Mesothelial cell of epicardium (in vitro differentiated cells): ENCODE results near the gene TEX26. TPM values are rescaled to one million over a fixed set of nuclear protein-coding genes. Genes with fewer than 3 reads are reported as not detected.
A peak's percentile ranks its signal among the peaks of the same experiment; 100 is the strongest.

Source experiments
- DNase-seq, 2 experiments: peaks; one replicate each; pipeline ENCODE4 v3.0.0; 2021; ENCODE audit warnings: low spot score in 2 of 2; ENCODE audit not compliant: unreplicated experiment in 2 of 2
- H3K27ac Mint-ChIP-seq: 2 replicates; pipeline ENCODE4 v1.8.0; 2021; ENCODE audit warnings: mixed read lengths
- H3K27me3 Mint-ChIP-seq: 2 replicates; pipeline ENCODE4 v1.8.0; 2021; ENCODE audit warnings: low read depth, mixed read lengths
- H3K36me3 Mint-ChIP-seq: 2 replicates; pipeline ENCODE4 v1.8.0; 2021; ENCODE audit warnings: mixed read lengths
- H3K4me1 Mint-ChIP-seq: 2 replicates; pipeline ENCODE4 v1.8.0; 2021; ENCODE audit warnings: mixed read lengths
- H3K4me3 Mint-ChIP-seq: 2 replicates; pipeline ENCODE4 v1.8.0; 2021; ENCODE audit warnings: mild to moderate bottlenecking, moderate library complexity, mixed read lengths
- H3K9me3 Mint-ChIP-seq: 2 replicates; pipeline ENCODE4 v1.8.0; 2021; ENCODE audit warnings: mixed read lengths
- CTCF ChIP-seq: fragments of 200-600 bp; sonication (generic); IDR thresholded peaks from one replicate; pipeline ENCODE4 v1.5.0; 2021; ENCODE audit warnings: antibody characterized with exemption; ENCODE audit not compliant: unreplicated experiment
- total RNA-seq: library from RNA; stranded (reverse); gene quantifications from 3 replicates; pipeline ENCODE4 v1.2.1, GENCODE V29; 2021

Gene TEX26
- total RNA-seq, 1 donor from 2014 or later = not detected

GRCh38 chr13:31012655-31013024 is 80.2 kb downstream of the TEX26 start:
- peak overlapping the region; percentile 22 for H3K27ac Mint-ChIP-seq
- no peak for DNase-seq
- H3K27me3 Mint-ChIP-seq = no peaks in the 10 kb centered on the region
- peaks cover 39% of the 10 kb centered on the region for H3K4me1 Mint-ChIP-seq
- H3K9me3 Mint-ChIP-seq = peaks cover 6% of the 10 kb centered on the region
- no peak overlapping the region for H3K4me3 Mint-ChIP-seq
- peak; percentile 23 for TF ChIP-seq CTCF
- H3K36me3 Mint-ChIP-seq = no peaks in the 10 kb centered on the region

- H3K4me3 Mint-ChIP-seq = no peak overlapping the region
Observed at GRCh38 chr13:31014456-31014855, 82.0 kb downstream of the TEX26 start.

GRCh38 chr13:31015199-31015598 is 82.7 kb downstream of the TEX26 start:
- Mint-ChIP-seq H3K27me3 (no peaks in the 10 kb centered on the region), H3K4me3 (no peak overlapping the region), H3K4me1 (peaks cover 39% of the 10 kb centered on the region), H3K9me3 (peaks cover 12% of the 10 kb centered on the region), H3K36me3 (peaks cover 2% of the 10 kb centered on the region), H3K27ac (peak overlapping the region; percentile 21)
- no peak for TF ChIP-seq CTCF
- no peak for DNase-seq

More at GRCh38 chr13:31014456-31014855, 82.0 kb downstream of the TEX26 start:
- no peak for DNase-seq
- peaks cover 12% of the 10 kb centered on the region for H3K9me3 Mint-ChIP-seq
- no peak for TF ChIP-seq CTCF
- H3K27ac Mint-ChIP-seq = peak overlapping the region; percentile 79
- peaks cover 39% of the 10 kb centered on the region for H3K4me1 Mint-ChIP-seq
- no peaks in the 10 kb centered on the region for H3K27me3 Mint-ChIP-seq
- peaks cover 2% of the 10 kb centered on the region for H3K36me3 Mint-ChIP-seq

- H3K4me1 Mint-ChIP-seq = peaks cover 41% of the 10 kb centered on the region
- peaks cover 2% of the 10 kb centered on the region for H3K36me3 Mint-ChIP-seq
- no peak for TF ChIP-seq CTCF
- H3K27me3 Mint-ChIP-seq = no peaks in the 10 kb centered on the region
- no peak overlapping the region for H3K4me3 Mint-ChIP-seq
- H3K27ac Mint-ChIP-seq = no peak overlapping the region
- DNase-seq = no peak
- H3K9me3 Mint-ChIP-seq = peaks cover 12% of the 10 kb centered on the region
Observed at GRCh38 chr13:31016342-31017325, 84.2 kb downstream of the TEX26 start.

GRCh38 chr13:31018511-31018910 is 86.1 kb downstream of the TEX26 start:
- TF ChIP-seq CTCF = no peak
- no peak overlapping the region for H3K4me3 Mint-ChIP-seq
- no peak for DNase-seq
- no peaks in the 10 kb centered on the region for H3K27me3 Mint-ChIP-seq
- peaks cover 12% of the 10 kb centered on the region for H3K9me3 Mint-ChIP-seq
- peaks cover 26% of the 10 kb centered on the region for H3K4me1 Mint-ChIP-seq
- peaks cover 2% of the 10 kb centered on the region for H3K36me3 Mint-ChIP-seq
- H3K27ac Mint-ChIP-seq = no peak overlapping the region
